HepG2 (cell line): ENCODE data around the gene TAB2. TPM values are rescaled to one million over a fixed set of nuclear protein-coding genes. Genes with fewer than 3 reads are reported as not detected.

Experiments
- GZF1 ChIP-seq: sonication (generic); formaldehyde crosslinking; IDR thresholded peaks from 2 replicates; pipeline ENCODE4 v1.5.1; 2020; ENCODE audit warnings: mild to moderate bottlenecking, missing genetic modification reagents
- KIAA2018 ChIP-seq: sonication (generic); formaldehyde crosslinking; IDR thresholded peaks from 2 replicates; pipeline ENCODE4 v1.5.0; 2020; ENCODE audit warnings: mild to moderate bottlenecking, missing genetic modification reagents, borderline replicate concordance
- SOX6 ChIP-seq, 2 experiments: fragments of 450-650 bp in 1 of 2; sonication (generic) in 1 of 2; formaldehyde crosslinking in 1 of 2; IDR thresholded peaks; 2 replicates each; pipeline versions ENCODE4 v1.4.0 to v1.6.1; 2017 to 2020; ENCODE audit warnings: antibody characterized with exemption in 1 of 2, mild to moderate bottlenecking in 1 of 2, missing genetic modification reagents in 1 of 2
- ZHX1 ChIP-seq: sonication (generic); formaldehyde crosslinking; IDR thresholded peaks from 2 replicates; pipeline ENCODE4 v1.8.1; 2022; ENCODE audit warnings: low read depth, mild to moderate bottlenecking, missing genetic modification reagents
- ZNF142 ChIP-seq: sonication (generic); formaldehyde crosslinking; IDR thresholded peaks from 2 replicates; pipeline ENCODE4 v1.4.0; 2020; ENCODE audit warnings: missing genetic modification reagents
- ZNF441 ChIP-seq: sonication (generic); formaldehyde crosslinking; IDR thresholded peaks from 2 replicates; pipeline ENCODE4 v1.7.0; 2021; ENCODE audit warnings: missing genetic modification reagents, borderline replicate concordance
- ZNF709 ChIP-seq: sonication (generic); formaldehyde crosslinking; IDR thresholded peaks from 2 replicates; pipeline ENCODE4 v1.5.0; 2020; ENCODE audit warnings: mild to moderate bottlenecking, missing genetic modification reagents
- polyA plus RNA-seq, 8 experiments: library from polyadenylated mRNA; depleted of rRNA in 3 of 8; stranded (reverse) in 7 of 8; unstranded in 1 of 8; fragments of >200 nt; fragmentation: Illumina TruSeq in 4 of 8; extraction: Trizol in 4 of 8; gene quantifications; 2 replicates each; pipeline versions ENCODE4 v1.2.1 to v1.2.3, GENCODE V29; 2011 to 2016; ENCODE audit warnings: low read depth in 4 of 8, missing spikeins in 1 of 8, mixed read lengths in 1 of 8; ENCODE audit not compliant: insufficient read depth in 1 of 8
- total RNA-seq, 5 experiments: library from RNA; depleted of rRNA; stranded (reverse); fragments of >200 nt; fragmentation: Illumina TruSeq; extraction: Trizol; gene quantifications; 2 replicates each; pipeline ENCODE4 v1.2.3, GENCODE V29; 2016; ENCODE audit warnings: low read depth in 1 of 5

The TAB2 gene
- total and polyA plus RNA-seq, 2 of the 13 experiments (the other 11 are each of a cell fraction or from before 2014, with no cell fraction given) = 23.7 to 50.2 TPM

- 0 out of 2 replicates have a peak, but pooled peaks have one; percentile 63 for TF ChIP-seq KIAA2018
- TF ChIP-seq ZHX1 (CRISPR knock-in tag) = 0 out of 2 replicates have a peak, but pooled peaks have one; percentile 41
- TF ChIP-seq ZNF441 (CRISPR knock-in tag) = no peak
- no peak for TF ChIP-seq ZNF709 (CRISPR knock-in tag)
- no peak for TF ChIP-seq GZF1 (CRISPR knock-in tag)
- no peak for TF ChIP-seq SOX6 (IDR thresholded peaks at IDR 0.05)
- peak; percentile 67 for TF ChIP-seq SOX6 (CRISPR knock-in tag; IDR thresholded peaks at IDR 0.05)
- 0 out of 2 replicates have a peak, but pooled peaks have one; percentile 30 for TF ChIP-seq ZNF142 (CRISPR knock-in tag)
Observed at GRCh38 chr6:149431905-149432775, 114.6 kb downstream of the TAB2 start (continued).
